DOHH2 (cell line): ENCODE results near the gene INSIG1.

Experiments used
- H3F3A ChIP-seq: fragments of 200-600 bp; sonication (generic), shearing (Covaris generic); 2 replicates; pipeline ENCODE4 v1.6.0; 2016; ENCODE audit warnings: antibody characterized with exemption, mild to moderate bottlenecking; ENCODE audit not compliant: control insufficient read depth, insufficient read depth
- H3K27ac ChIP-seq: fragments of 200-600 bp; sonication (generic); 2 replicates; pipeline ENCODE4 v1.5.1; 2014; ENCODE audit warnings: low read depth, mild to moderate bottlenecking, low read length, moderate library complexity
- H3K27me3 ChIP-seq: fragments of 200-600 bp; sonication (generic); 2 replicates; pipeline ENCODE4 v1.6.1; 2014; ENCODE audit warnings: mild to moderate bottlenecking, low read length, mixed read lengths; ENCODE audit not compliant: control insufficient read depth
- H3K36me3 ChIP-seq: fragments of 200-600 bp; sonication (generic); 2 replicates; pipeline ENCODE4 v1.6.1; 2014; ENCODE audit warnings: mild to moderate bottlenecking, low read length, moderate library complexity, mixed read lengths; ENCODE audit not compliant: control insufficient read depth
- H3K4me1 ChIP-seq: fragments of 200-600 bp; sonication (generic); 2 replicates; pipeline ENCODE4 v1.6.1; 2014; ENCODE audit warnings: mild to moderate bottlenecking, low read length, mixed read lengths; ENCODE audit not compliant: control insufficient read depth
- H3K4me2 ChIP-seq: fragments of 200-600 bp; sonication (generic); 2 replicates; pipeline ENCODE4 v1.6.0; 2014; ENCODE audit warnings: mild to moderate bottlenecking, low read length, moderate library complexity
- H3K4me3 ChIP-seq: fragments of 200-600 bp; sonication (generic); 2 replicates; pipeline ENCODE4 v1.5.1; 2014; ENCODE audit warnings: mild to moderate bottlenecking, low read length, mixed read lengths
- H3K79me2 ChIP-seq: fragments of 200-600 bp; sonication (generic); 2 replicates; pipeline ENCODE4 v1.6.1; 2014; ENCODE audit warnings: mild to moderate bottlenecking, low read length, mixed read lengths; ENCODE audit not compliant: control insufficient read depth
- H3K9me2 ChIP-seq: fragments of 200-600 bp; sonication (generic); replicated peaks from 2 replicates; pipeline ENCODE4 v1.6.1; 2014; ENCODE audit warnings: mild to moderate bottlenecking, low read length, mixed read lengths; ENCODE audit not compliant: control insufficient read depth
- H3K9me3 ChIP-seq: fragments of 200-600 bp; sonication (generic); 2 replicates; pipeline ENCODE4 v1.6.1; 2014; ENCODE audit warnings: antibody characterized with exemption, low read length, mixed read lengths; ENCODE audit not compliant: control insufficient read depth, insufficient read depth
- H4K20me1 ChIP-seq: fragments of 200-600 bp; sonication (generic); 2 replicates; pipeline ENCODE4 v1.6.0; 2014; ENCODE audit warnings: low read depth, mild to moderate bottlenecking, antibody characterized with exemption, low read length, moderate library complexity; ENCODE audit not compliant: control insufficient read depth, insufficient read depth
- EZH2phosphoT487 ChIP-seq: fragments of 200-600 bp; sonication (generic); IDR thresholded peaks from 2 replicates; pipeline ENCODE4 v1.6.1; 2017; ENCODE audit warnings: borderline replicate concordance, mild to moderate bottlenecking, antibody characterized with exemption, low read length, moderate library complexity, mixed read lengths
- TF ChIP-seq, protein P1 (sequence below): fragments of 200-600 bp; sonication (generic); IDR thresholded peaks from one replicate; pipeline ENCODE4 v1.5.1; 2014; ENCODE audit warnings: antibody characterized with exemption, mild to moderate bottlenecking, low read depth, low read length; ENCODE audit not compliant: poor library complexity, severe bottlenecking

Gene INSIG1

DNA sequence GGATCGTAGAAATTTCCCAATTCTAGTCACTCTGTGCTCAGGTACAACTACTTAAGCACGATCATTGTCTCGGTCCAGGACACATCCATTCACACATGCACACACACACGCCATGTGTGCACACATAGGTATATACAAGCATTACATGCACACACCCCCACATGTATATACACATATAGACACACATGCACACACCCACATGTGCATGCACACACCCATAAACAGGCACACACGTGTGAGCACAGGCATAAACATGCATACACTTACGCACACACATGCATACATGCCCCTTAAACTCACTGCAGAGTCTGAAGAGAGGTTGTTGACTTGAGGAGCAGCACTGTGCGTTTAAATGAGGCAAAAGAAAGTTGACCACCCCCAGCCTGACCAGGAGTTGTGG lies 32.5 kb upstream of the INSIG1 start:
- no peaks in the 10 kb centered on the region for H3K4me1 ChIP-seq
- H3K27ac ChIP-seq = no peak overlapping the region
- peaks cover 1% of the 10 kb centered on the region; the same call in 1 of the 2 replicates for H3K27me3 ChIP-seq
- TF ChIP-seq, protein P1, sequence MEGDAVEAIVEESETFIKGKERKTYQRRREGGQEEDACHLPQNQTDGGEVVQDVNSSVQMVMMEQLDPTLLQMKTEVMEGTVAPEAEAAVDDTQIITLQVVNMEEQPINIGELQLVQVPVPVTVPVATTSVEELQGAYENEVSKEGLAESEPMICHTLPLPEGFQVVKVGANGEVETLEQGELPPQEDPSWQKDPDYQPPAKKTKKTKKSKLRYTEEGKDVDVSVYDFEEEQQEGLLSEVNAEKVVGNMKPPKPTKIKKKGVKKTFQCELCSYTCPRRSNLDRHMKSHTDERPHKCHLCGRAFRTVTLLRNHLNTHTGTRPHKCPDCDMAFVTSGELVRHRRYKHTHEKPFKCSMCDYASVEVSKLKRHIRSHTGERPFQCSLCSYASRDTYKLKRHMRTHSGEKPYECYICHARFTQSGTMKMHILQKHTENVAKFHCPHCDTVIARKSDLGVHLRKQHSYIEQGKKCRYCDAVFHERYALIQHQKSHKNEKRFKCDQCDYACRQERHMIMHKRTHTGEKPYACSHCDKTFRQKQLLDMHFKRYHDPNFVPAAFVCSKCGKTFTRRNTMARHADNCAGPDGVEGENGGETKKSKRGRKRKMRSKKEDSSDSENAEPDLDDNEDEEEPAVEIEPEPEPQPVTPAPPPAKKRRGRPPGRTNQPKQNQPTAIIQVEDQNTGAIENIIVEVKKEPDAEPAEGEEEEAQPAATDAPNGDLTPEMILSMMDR = no peak
- no peak for TF ChIP-seq EZH2phosphoT487
- no peak overlapping the region for H3K4me2 ChIP-seq
- no peaks in the 10 kb centered on the region for H3K79me2 ChIP-seq
- no peaks in the 10 kb centered on the region for H3K9me3 ChIP-seq
- H4K20me1 ChIP-seq = no peaks in the 10 kb centered on the region
- no peaks in the 10 kb centered on the region for H3K36me3 ChIP-seq
- H3K4me3 ChIP-seq = no peak overlapping the region
- no peaks in the 10 kb centered on the region for H3K9me2 ChIP-seq
- H3F3A ChIP-seq = no peaks in the 10 kb centered on the region

DNA sequence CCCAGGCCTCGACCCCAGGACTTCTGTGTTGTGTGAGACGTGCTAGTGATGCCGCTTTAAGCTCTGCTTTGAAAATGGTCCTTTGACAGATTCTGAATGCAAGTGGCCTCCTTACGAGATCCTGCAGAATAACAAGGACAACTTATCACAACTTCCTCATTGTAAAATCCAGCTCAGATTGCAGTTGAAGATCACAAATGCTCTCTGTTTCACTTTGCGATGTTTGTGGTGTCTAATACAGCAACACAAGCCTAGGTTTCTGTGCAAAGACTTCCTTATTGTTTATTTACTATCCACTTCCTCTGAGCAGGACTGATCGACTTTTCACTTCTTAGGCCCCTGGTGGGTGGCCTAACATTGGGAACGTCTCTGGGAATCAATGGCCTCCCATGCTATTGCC lies 31.7 kb upstream of the INSIG1 start:
- Histone ChIP-seq H3F3A (no peaks in the 10 kb centered on the region), H3K9me3 (no peaks in the 10 kb centered on the region), H3K27ac (no peak overlapping the region), H3K36me3 (no peaks in the 10 kb centered on the region), H3K4me2 (no peak overlapping the region), H3K27me3 (peaks cover 3% of the 10 kb centered on the region; the same call in 1 of the 2 replicates), H3K9me2 (no peaks in the 10 kb centered on the region), H3K79me2 (no peaks in the 10 kb centered on the region), H3K4me3 (no peak overlapping the region), H3K4me1 (no peaks in the 10 kb centered on the region), H4K20me1 (no peaks in the 10 kb centered on the region)
- TF ChIP-seq, protein P1 = no peak
- TF ChIP-seq EZH2phosphoT487 = no peak

DNA sequence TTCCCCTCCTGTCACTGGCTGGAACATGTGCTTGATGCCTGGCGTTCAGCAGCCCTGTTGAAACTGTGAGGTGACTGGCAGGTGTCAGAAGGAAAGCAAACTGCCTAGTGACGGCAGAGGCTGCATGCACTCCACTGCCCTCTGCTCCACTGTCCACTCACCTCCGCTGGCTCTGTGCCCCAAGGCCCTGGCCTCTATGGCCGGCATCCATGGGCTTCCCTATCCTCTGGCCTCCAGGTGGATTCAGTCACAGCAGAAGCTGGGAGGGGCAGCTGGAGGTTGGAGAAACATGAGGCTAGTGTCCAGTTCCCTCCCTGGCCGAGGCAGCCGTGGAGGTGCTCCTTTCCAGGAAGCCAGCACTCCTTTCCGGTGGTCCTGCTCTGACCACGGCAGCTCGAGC lies 31.2 kb upstream of the INSIG1 start:
- H3K36me3 ChIP-seq = no peaks in the 10 kb centered on the region
- H3K27me3 ChIP-seq = peaks cover 3% of the 10 kb centered on the region; the same call in 1 of the 2 replicates
- no peaks in the 10 kb centered on the region for H4K20me1 ChIP-seq
- H3K9me3 ChIP-seq = no peaks in the 10 kb centered on the region
- no peaks in the 10 kb centered on the region for H3K79me2 ChIP-seq
- H3K27ac ChIP-seq = no peak overlapping the region
- H3K4me2 ChIP-seq = no peak overlapping the region
- TF ChIP-seq, protein P1 = no peak
- TF ChIP-seq EZH2phosphoT487 = no peak
- H3K4me1 ChIP-seq = no peaks in the 10 kb centered on the region
- no peak overlapping the region for H3K4me3 ChIP-seq
- H3K9me2 ChIP-seq = no peaks in the 10 kb centered on the region
- no peaks in the 10 kb centered on the region for H3F3A ChIP-seq
